ENCODE measurements around the gene SLC49A3.
"Not testable (repeated sequence)": the region's sequence is repeated elsewhere in the genome, so short reads cannot be mapped to it uniquely, and the experiment has no call there.

SLC49A3 gene

DNA sequence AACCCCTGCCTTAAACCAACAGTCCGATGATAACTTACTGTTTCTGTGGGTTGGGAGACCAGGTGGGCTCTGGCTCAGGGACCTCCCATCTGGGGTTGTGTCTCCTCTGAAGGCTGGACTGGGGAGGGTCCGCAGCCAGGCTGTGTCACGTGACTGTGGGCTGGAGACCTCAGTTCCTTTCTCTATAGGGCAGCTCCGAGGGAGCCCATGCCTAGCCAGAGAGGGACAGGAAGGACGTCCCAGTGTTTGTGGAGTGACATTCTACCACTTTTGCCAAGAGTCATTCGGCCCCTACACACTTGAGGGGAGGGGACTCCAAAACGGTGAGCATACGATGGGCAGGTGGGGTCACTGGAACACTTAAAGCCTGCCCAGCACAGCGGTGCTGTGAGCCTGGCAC, 21.2 kb upstream of the SLC49A3 start:
- TF ChIP-seq, protein P1, sequence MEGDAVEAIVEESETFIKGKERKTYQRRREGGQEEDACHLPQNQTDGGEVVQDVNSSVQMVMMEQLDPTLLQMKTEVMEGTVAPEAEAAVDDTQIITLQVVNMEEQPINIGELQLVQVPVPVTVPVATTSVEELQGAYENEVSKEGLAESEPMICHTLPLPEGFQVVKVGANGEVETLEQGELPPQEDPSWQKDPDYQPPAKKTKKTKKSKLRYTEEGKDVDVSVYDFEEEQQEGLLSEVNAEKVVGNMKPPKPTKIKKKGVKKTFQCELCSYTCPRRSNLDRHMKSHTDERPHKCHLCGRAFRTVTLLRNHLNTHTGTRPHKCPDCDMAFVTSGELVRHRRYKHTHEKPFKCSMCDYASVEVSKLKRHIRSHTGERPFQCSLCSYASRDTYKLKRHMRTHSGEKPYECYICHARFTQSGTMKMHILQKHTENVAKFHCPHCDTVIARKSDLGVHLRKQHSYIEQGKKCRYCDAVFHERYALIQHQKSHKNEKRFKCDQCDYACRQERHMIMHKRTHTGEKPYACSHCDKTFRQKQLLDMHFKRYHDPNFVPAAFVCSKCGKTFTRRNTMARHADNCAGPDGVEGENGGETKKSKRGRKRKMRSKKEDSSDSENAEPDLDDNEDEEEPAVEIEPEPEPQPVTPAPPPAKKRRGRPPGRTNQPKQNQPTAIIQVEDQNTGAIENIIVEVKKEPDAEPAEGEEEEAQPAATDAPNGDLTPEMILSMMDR (IDR thresholded peaks at IDR 0.05): no peak
- H3K4me1 ChIP-seq (ENCODE audit: control insufficient read depth in 1 of 2, insufficient read depth in 1 of 2, low read depth in 1 of 2, low read length in 1 of 2): peaks cover 49 to 59% of the 10 kb centered on the region in 2 experiments
- H3K9me3 ChIP-seq: no peaks in the 10 kb centered on the region
- H3K36me3 ChIP-seq: peaks cover 9% of the 10 kb centered on the region
- peak overlapping the region; percentile 91 for H3K27ac ChIP-seq
- peak overlapping the region; percentile 37 to 50 for H3K4me3 ChIP-seq (ENCODE audit: low read depth in 1 of 2, low read length in 1 of 2)
- H3K27me3 ChIP-seq: no peaks in the 10 kb centered on the region

DNA sequence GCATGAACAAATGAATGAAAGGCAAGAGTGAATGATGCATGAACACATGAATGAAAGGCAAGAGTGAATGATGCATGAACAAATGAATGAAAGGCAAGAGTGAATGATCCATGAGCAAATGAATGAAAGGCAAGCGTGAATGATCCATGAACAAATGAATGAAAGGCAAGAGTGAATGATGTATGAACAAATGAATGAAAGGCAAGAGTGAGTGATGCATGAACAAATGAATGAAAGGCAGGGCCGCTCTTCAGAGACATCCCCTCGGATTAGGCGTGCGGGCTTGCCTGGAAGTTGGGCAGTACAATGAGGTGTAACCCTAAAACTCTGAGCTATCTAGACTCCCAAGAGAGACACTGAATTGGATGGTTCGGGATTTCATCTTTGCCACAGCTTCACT, 20.4 kb upstream of the SLC49A3 start:
- H3K9me3 ChIP-seq: no peaks in the 10 kb centered on the region
- peaks cover 54 to 66% of the 10 kb centered on the region in 2 experiments for H3K4me1 ChIP-seq (ENCODE audit: control insufficient read depth in 1 of 2, insufficient read depth in 1 of 2, low read depth in 1 of 2, low read length in 1 of 2)
- peaks cover 6% of the 10 kb centered on the region for H3K36me3 ChIP-seq
- peak overlapping the region in 1 of 2 experiments; percentile 50 for H3K4me3 ChIP-seq (ENCODE audit: low read depth in 1 of 2, low read length in 1 of 2)
- no peaks in the 10 kb centered on the region for H3K27me3 ChIP-seq
- H3K27ac ChIP-seq: peak overlapping the region; percentile 91
- TF ChIP-seq, protein P1 (IDR thresholded peaks at IDR 0.05): no peak

DNA sequence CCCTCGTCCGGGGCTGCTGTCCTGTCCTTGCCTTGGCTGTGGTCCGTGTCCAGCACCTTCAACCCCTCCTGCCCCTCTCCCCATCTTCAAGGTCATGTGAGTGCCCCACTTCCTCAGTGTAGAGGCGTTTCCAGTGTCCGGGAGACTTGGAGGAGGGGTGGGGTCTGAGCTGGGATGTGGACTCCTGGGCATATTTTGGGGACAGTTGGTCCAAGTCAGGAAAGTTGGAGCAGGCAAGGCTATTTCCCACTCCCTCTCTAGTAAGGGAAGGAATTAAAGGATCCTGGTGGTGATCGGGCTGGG, 19.6 kb upstream of the SLC49A3 start:
- H3K9me3 ChIP-seq: no peaks in the 10 kb centered on the region
- H3K27me3 ChIP-seq: no peaks in the 10 kb centered on the region
- H3K36me3 ChIP-seq: no peaks in the 10 kb centered on the region
- H3K4me3 ChIP-seq (ENCODE audit: low read depth in 1 of 2, low read length in 1 of 2): peak overlapping the region in 1 of 2 experiments; percentile 18
- peaks cover 54 to 70% of the 10 kb centered on the region in 2 experiments for H3K4me1 ChIP-seq (ENCODE audit: control insufficient read depth in 1 of 2, insufficient read depth in 1 of 2, low read depth in 1 of 2, low read length in 1 of 2)
- peak overlapping the region; percentile 91 for H3K27ac ChIP-seq
- TF ChIP-seq, protein P1 (IDR thresholded peaks at IDR 0.05): no peak

DNA sequence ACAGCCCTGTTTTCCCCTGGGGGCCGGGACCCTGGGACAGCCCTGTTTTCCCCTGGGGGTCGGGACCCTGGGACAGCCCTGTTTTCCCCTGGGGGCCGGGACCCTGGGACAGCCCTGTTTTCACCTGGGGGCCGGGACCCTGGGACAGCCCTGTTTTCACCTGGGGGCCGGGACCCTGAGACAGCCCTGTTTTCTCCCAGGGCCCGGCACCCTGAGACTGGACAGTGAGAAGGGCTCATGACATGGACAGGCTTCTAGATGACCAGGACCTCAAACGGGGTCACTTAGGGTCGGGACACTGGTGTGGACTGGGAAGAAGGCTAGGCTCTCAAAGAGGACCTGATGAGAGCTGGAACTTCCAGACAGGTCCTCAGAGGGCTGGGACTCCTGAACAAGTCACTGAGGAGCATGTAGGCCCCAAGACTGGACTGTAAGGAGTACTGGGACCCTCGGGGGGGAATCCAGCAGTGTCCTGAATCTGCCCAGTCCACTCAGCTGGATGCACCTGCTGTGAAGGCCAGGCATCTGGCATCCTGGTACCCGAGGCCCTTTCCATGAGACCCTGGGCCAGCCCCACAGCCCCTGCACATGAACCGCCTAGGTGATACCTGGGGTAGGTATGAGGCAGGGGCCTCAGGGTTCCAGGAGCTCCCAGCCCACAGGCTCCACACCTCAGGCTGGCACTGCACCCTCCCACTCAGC, 19.1 kb upstream of the SLC49A3 start:
- Histone ChIP-seq H3K4me1 (ENCODE audit: control insufficient read depth in 1 of 2, insufficient read depth in 1 of 2, low read depth in 1 of 2, low read length in 1 of 2) (peaks cover 54 to 70% of the 10 kb centered on the region in 2 experiments), H3K27me3 (no peaks in the 10 kb centered on the region), H3K36me3 (no peaks in the 10 kb centered on the region), H3K27ac (peak overlapping the region; percentile 91), H3K4me3 (ENCODE audit: low read depth in 1 of 2, low read length in 1 of 2) (peak overlapping the region in 1 of 2 experiments; percentile 18), H3K9me3 (no peaks in the 10 kb centered on the region)
- TF ChIP-seq, protein P1 (IDR thresholded peaks at IDR 0.05): no peak

DNA sequence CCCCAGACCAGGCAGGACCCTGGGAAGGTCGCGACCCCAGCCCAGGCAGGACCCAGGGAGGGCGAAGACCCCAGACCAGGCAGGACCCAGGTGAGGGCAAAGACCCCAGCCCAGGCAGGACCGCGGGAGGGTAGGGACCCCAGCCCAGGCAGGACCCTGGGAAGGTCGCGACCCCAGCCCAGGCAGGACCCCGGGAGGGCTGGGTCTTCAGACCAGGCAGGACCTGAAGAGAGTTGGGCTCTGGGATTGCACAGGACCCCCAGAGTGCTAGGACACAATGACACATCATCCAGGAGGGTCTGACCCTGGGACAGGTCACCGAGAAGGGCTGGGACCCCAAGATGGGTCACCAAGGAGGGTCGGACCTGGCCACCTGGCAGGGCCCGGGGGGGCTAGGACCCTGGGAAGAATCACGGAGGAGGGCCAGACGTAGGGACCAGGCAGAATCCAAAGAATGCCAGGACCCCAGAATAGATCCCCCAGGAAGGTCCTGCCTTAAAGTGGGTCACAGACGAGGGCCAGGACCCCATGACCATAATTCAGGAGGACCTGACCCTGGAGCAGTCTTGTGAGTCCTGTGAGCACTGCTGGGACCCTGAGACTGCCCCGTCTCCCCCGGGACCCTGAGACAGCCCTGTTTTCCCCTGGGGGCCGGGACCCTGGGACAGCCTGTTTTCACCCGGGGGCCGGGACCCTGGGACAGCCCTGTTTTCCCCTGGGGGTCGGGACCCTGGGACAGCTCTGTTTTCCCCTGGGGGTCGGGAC, 18.1 kb upstream of the SLC49A3 start:
- Histone ChIP-seq H3K9me3 (no peaks in the 10 kb centered on the region), H3K4me1 (ENCODE audit: control insufficient read depth in 1 of 2, insufficient read depth in 1 of 2, low read depth in 1 of 2, low read length in 1 of 2) (peaks cover 54 to 70% of the 10 kb centered on the region in 2 experiments), H3K27me3 (no peaks in the 10 kb centered on the region), H3K4me3 (ENCODE audit: low read depth in 1 of 2, low read length in 1 of 2) (peak overlapping the region in 1 of 2 experiments; percentile 8), H3K27ac (peak overlapping the region; percentile 91), H3K36me3 (no peaks in the 10 kb centered on the region)
- TF ChIP-seq, protein P1 (IDR thresholded peaks at IDR 0.05): no peak

DNA sequence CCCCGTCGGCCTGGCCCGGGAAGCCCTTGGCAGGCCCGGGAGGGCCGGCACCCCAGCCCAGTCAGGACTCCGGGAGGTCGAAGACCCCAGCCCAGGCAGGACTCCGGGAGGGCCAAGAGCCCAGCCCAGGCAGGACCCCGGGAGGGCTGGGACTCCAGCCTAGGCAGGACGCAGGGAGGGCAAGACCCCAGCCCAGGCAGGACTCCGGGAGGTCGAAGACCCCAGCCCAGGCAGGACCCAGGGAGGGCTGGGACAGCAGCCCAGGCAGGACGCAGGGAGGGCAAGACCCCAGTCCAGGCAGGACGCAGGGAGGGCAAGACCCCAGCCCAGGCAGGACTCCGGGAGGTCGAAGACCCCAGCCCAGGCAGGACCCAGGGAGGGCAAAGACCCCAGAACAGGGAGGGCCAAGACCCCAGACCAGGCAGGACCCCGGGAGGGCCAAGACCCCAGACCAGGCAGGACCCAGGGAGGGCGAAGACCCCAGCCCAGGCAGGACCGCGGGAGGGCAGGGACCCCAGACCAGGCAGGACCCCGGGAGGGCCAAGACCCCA, 17.2 kb upstream of the SLC49A3 start:
- not testable (repeated sequence) for H3K27me3 ChIP-seq, H3K36me3 ChIP-seq, H3K9me3 ChIP-seq
- Histone ChIP-seq H3K27ac (peak overlapping the region; percentile 86), H3K4me3 (ENCODE audit: low read depth in 1 of 2, low read length in 1 of 2) (peak overlapping the region; percentile 77 to 97), H3K4me1 (ENCODE audit: control insufficient read depth in 1 of 2, insufficient read depth in 1 of 2, low read depth in 1 of 2, low read length in 1 of 2) (peaks cover 54 to 69% of the 10 kb centered on the region in 2 experiments)
